Activated CD8-positive, alpha-beta memory T cell treated with anti-CD3 and anti-CD28 coated beads for 48 hours (primary cell): ENCODE results near the gene HEPN1.

Experiments
- DNase-seq, 3 experiments: peaks; one replicate each; pipeline ENCODE4 v3.0.0-alpha.2; 2020; ENCODE audit warnings: low read depth in 2 of 3, low spot score in 2 of 3

The HEPN1 gene

GRCh38 chr11:124884869-124885479 lies 34.1 kb upstream of the HEPN1 start:
- no peak for DNase-seq

DNA sequence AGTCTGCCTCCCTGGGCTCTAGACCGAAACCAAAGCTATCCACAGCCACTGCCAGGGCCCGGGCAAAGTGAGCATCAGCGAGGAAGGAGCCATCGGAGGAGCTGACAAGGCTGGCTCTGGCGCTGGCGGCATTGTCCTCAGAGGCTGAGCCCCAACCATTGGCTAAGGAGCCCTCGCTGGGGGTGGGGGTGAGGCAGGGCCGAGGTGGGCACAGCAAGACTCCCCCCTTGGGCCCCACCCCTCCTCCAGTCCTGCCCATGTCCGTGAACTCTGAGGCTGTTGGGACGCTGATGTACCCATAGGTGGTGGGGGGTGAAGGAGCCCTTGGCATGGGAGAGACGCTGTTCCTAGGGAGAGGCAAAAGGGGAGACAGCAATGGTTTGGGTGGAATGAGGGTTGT lies 32.6 kb upstream of the HEPN1 start:
- no peak for DNase-seq

DNA sequence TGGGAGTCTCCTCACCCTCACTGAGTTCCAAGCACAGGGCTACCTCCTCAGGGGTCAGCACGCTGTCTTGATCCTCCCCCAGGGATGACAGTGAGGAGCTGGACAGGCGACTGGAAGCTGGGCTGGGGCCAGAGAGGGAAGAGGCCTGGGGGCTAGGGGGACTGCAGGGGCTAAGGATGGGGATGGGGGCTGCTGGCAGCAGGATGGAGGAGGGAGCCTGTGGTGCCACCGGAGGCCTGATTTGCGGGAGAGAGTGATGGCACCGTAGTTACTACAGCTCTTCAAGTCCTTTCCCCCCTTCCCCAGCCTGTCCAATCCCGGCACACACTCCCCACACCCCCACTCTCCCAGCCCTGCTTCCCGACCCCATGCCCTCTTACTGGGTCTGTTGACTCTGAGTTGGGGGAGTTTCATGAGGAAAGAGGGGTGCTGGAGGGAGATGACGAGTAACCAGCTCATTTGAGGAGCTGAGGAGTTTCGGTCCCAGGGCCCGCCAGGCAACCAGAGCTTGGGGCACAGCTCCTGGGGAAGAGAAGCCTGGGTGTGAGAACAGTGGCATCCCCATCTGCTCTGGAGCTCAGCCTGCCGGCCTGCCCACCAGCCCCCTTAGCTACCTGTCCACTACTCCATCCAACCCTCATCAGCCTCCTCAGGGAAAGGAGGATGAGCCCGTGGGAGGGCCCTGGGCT lies 31.9 kb upstream of the HEPN1 start:
- DNase-seq, result no peak

DNA sequence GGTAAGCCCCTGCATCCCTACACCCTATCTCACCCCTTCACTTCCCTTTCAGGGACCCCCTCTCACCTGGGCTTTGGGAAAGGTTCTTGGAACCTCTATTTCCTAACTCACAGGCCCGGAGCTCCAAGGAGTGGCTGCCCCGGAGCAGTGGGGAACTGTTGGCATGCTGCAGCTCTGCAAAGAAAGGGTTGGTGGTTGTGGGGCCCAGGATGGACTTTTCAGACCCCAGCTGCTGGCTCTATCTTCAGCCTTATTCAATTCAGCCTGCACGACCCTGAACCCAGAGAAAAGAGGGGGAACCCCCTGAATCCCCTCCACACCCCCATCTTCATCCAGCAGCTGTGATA lies 31.4 kb upstream of the HEPN1 start:
- DNase-seq, result no peak

DNA sequence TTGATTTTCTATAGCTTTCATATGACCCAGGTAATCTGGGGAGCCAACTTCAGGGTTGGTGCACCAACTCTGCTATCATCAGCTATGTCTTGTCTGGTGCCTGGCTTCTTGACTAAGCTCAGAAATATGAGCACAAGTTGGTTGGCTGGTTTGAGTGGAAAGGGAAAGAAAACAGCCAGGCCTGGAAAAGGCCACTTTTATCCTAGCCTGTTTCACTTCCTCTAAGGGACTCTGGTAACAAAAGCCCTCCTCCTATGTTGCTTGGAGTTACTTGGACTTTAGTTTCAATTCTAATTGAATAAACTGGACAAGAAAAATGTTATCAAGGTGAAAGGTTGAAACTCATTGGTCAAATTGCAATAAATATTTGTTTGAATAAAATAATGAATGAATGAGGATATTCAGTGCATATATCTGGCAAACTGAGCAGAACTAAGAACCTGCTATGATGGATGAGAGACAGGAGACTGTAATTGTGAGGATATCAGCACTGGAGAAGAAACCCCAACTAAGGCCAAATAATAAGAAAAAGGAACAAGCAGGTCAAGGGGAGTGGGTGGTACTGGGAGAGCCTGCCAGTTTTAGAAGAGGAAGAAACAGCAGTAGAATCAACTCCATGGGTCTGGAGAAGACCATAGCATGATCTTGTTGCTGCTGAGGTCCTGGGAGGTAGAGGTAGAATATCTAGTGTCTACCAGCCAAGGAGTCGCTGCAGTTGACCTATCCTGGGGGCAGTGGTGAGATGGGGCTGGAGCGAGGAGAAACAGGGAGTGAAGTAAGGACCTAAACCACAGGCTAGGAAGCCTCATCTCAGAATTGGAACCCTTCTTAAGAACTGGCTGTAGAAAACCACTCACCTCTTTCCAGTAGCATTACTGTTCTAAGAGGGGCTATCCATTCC lies 29.6 kb upstream of the HEPN1 start:
- DNase-seq, result no peak

DNA sequence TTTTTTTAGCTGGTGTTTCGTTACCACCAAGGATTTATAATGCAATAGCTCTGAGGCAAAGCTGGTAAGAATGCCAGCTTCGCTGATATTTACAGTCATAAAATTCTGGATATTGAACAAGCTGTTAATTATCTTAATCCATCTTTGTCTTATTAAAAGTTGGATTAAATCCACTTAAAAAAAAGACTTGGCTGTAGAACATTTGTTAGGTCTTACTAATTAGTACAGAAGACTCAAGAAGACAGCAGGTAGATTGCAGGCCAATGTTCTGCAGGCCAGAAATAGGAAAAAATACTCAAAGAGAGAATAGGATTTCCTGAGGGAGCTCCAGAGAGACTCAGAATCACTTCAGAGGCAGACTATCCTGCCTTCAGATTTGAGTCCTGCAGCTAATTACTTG lies 28.9 kb upstream of the HEPN1 start:
- DNase-seq, result no peak

- DNase-seq, result no peak
Observed at GRCh38 chr11:124890683-124891372, 28.2 kb upstream of the HEPN1 start.

GRCh38 chr11:124891373-124891861 lies 27.6 kb upstream of the HEPN1 start:
- no peak for DNase-seq

GRCh38 chr11:124892146-124892545 lies 26.9 kb upstream of the HEPN1 start:
- DNase-seq, result no peak

DNA sequence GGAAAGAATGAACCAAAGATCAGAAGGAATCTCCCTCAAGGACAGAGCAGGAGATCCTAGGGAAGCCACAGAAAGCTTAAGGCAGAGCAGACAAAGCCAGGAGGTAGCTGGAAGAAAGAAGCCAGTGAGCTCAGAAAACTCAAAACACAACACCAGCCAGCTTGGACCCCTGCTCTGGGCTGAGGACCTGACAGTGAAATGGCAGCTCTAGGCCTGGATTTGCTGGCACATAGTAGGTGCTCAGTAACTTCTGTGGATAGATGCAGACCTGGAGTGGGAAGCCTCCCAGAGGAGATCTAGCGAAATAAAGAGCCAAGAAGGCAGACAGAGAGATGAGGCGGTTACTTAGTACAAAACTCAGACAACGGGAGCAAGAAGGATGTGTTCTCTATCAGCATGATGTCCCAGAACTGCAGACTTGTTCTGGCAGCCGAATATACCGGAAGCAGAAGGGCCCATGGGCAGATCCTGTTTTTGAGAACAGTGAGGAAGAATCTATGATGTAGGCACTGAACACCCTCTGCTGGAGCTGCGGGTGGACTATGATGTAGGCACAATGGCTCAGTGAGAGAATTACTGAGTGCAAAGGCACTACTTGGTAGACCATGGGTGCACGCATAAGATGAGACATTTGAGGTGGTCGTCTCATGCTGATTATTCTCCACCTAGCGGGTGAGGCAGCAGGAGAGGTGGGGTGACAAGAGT lies 26.1 kb upstream of the HEPN1 start:
- DNase-seq, result no peak

DNA sequence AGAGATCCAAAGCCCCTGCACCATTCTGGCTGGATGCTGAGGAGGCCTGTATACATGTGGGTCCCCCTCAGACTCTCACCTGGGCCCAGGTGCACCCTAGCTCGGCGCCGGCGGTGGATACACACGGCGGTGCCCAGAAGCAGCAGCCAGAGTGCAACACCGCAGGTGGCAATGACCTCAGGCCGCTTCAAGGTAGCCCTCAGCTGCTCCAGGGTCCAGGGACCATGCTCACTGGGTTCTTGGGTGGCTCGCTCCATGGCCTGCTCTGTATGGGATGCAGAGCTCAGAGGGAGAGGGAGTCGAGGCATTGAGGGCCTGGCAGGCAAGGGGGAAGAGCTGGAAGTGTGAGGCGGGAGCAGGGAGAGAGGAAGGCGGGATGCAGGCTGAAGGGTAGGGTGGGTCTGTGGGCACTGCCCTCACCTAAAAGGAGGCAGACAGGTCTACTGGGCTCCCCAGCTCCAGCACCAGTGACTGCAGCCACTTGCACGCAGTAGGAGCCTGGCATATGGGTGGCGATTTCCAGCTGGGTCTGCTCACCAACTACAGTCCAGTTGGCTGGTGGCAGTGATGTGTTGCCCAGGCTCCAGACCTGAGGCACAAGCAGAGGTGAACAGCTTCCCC lies 25.2 kb upstream of the HEPN1 start:
- no peak for DNase-seq

GRCh38 chr11:124894606-124895430 lies 24.2 kb upstream of the HEPN1 start:
- no peak for DNase-seq

DNA sequence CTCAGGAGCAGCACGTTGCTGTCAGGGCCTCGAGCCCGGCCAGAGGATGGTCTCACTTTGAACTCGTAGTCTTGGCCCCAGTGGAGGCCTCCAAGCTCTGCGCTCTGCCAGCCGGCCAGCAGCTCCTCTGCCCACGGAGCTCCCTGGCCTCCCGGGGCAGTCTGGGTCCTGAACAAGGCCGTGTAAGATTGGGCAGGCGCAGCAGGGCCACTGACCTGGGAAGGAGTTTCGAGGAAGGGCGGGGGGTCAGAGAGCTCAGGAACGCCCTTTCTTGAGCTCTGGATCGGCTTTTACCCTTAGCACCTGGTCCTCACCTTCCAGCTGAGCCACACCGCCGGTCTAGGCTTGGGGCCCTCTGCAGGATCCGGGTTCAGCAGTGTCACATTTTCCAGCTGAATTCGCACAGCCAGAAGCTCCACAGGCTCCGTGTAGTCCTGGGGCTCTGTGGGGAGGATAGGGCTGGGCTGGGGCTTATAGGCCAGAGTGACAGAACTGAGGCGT lies 23.5 kb upstream of the HEPN1 start:
- no peak for DNase-seq

DNA sequence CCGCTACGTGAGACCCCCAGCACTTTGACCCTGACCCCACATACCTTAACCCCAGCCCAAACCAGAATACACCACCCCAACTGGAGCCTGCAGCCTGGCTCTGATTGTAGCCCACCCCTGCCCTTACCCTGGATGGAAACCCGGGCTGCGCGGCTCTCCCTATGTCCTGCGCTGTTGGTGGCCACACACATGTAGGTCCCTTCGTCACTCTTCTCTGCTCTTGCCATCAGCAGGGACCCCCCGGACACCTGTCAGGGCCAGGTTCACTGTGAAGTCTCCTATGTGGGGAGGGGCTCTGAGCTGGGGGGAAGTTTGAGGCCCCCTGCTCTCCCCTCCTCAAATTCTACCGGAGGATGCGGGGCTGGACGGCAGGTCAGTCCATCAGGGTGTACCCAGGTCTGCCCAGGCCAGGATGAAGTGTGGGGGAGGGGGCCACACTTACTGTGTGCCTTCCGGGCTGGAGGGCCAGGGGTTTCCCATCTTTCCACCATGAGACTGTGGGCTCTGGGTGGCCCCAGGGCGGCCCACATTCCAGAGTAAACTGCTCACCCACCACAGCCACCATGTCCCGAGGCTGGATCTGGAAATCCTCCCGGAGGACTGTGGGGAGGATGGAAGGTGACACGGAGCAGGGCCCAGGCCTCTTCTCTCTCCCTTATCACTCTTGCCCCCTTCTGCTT lies 22.8 kb upstream of the HEPN1 start:
- DNase-seq, result no peak

DNA sequence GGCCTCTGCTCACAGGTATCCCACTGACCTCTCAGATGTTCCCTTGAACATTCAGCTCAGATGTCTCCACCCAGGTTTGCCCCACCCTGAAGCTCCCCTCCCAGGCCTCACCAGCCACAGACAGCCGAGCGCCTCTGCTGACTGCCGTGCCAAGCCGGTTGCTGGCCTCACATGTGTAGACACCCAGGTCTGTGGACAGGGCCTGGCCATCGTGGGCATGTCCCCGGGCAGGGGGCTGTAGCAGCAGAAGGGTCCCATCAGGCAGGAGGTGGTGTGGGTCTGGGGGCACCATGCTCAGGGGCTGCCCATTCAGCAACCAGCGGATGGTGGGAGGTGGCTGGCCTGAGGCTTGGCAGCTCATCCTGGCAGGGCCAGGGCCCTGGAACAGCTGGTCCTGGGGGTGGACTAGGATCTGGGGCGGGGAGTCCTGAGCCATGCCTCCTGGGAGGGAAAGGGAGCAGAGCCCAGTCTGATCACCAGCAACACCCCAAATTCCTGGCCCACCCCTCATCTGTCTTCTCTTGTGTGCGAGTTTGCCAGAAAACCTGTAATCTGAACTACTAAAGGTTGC lies 22.1 kb upstream of the HEPN1 start:
- no peak for DNase-seq

DNA sequence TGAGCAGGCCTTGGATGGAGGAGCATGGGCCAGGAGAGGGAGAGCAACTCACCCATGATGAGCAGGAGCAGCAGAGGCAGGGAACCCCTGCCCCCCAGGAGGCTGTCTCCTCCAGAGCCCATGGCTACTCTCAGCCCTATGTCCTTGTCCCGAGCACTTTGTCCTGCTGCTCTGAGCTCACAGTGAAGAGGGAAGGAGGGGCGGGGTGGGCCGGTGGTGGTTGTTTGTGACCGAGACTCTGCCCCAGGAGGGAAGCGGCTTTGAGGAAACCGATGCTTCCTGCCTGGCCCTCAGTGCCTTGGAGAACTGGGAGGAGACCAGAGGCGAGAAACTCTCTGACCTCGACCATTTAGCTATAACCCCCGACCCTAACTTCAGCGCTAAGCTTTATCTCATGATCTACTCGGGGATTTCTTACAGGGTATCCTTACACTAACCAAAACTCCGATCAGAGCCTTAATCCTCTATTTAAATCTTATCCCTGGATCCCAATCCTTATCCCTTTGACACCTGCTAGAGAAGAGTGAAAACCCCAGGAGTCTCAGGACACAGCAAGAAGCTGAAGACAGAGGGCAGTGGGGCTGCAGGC lies 21.3 kb upstream of the HEPN1 start, which contains the start of gene ROBO4:
TSS of gene ROBO4 (minus strand) at position 192 of the 589 bp plus-strand sequence. CDS start at position 122, 70 bp downstream.
- DNase-seq, result no peak

DNA sequence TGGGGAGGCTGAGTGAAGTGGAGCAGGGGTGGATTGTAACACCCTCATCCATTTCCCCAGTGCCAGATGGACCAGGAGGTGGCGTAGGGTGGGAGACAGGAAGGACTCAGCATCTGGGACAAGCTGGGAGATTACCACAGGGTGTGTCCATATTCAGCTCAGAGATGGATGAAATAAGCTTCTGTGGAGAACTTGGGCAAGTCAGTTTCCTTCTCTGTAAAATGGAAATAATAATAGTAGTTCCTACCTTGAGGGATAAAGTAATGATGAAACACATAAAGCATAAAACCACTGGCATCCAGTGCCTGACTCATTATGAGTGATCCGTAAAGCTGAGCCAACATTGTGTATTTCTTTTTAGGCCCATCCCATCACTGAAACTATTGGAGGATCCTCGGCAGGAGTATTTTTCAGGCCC lies 20.8 kb upstream of the HEPN1 start:
- no peak for DNase-seq

- no peak for DNase-seq
Observed at GRCh38 chr11:124898711-124899110, 20.3 kb upstream of the HEPN1 start.
